K562 (cell line): ENCODE results near the gene OR7A10. TPM values are rescaled to one million over a fixed set of nuclear protein-coding genes. Genes with fewer than 3 reads are reported as not detected.
A peak's percentile ranks its signal among the peaks of the same experiment; 100 is the strongest.

ENCODE experiments used
- CBFA2T3 ChIP-seq: fragments of 450-650 bp; IDR thresholded peaks from 2 replicates; pipeline ENCODE4 v1.6.1; 2017
- FOXP1 ChIP-seq: sonication (generic); formaldehyde crosslinking; IDR thresholded peaks from 2 replicates; pipeline ENCODE4 v1.8.0; 2022; ENCODE audit warnings: mild to moderate bottlenecking, missing genetic modification reagents
- L3MBTL2 ChIP-seq: fragments of 450-650 bp; IDR thresholded peaks from 2 replicates; pipeline ENCODE4 v1.6.1; 2016; ENCODE audit warnings: mild to moderate bottlenecking, moderate library complexity
- PURB ChIP-seq: sonication (generic); formaldehyde crosslinking; IDR thresholded peaks from 2 replicates; pipeline ENCODE4 v1.9.0; 2021; ENCODE audit warnings: low read depth, mild to moderate bottlenecking, missing genetic modification reagents
- RBM14 ChIP-seq: fragments of 200-400 bp; formaldehyde crosslinking; IDR thresholded peaks from 2 replicates; pipeline ENCODE4 v1.6.1; 2018; ENCODE audit warnings: low read depth, mild to moderate bottlenecking, low read length, moderate library complexity, borderline replicate concordance; ENCODE audit not compliant: insufficient read depth
- SOX6 ChIP-seq: fragments of 450-650 bp; IDR thresholded peaks from 2 replicates; pipeline ENCODE4 v1.6.1; 2014; ENCODE audit warnings: mild to moderate bottlenecking
- ZNF23 ChIP-seq: fragments of 250-450 bp; sonication (Bioruptor Pico); IDR thresholded peaks from 2 replicates; pipeline ENCODE4 v1.4.0; 2020; ENCODE audit warnings: mild to moderate bottlenecking
- ZNF347 ChIP-seq: fragments of 450-650 bp; formaldehyde crosslinking; IDR thresholded peaks from 2 replicates; pipeline ENCODE4 v1.4.0; 2020; ENCODE audit warnings: low read depth, mild to moderate bottlenecking, moderate library complexity
- ZZZ3 ChIP-seq: fragments of 450-650 bp; IDR thresholded peaks from 2 replicates; pipeline ENCODE4 v1.6.1; 2016; ENCODE audit warnings: antibody characterized with exemption, mild to moderate bottlenecking, moderate library complexity
- polyA plus RNA-seq, 8 experiments: library from polyadenylated mRNA; depleted of rRNA in 4 of 8; stranded (reverse) in 5 of 8; unstranded in 3 of 8; fragments of >200 nt; fragmentation: Nextera tagmentation in 2 of 8; fragmentation: Illumina TruSeq in 1 of 8; extraction: Ambion mirVana in 2 of 8; extraction: Trizol in 1 of 8; gene quantifications; 2 replicates each; pipeline versions ENCODE4 v1.2.1 to v1.2.3, GENCODE V29; 2011 to 2014; ENCODE audit warnings: inconsistent platforms in 1 of 8, missing spikeins in 1 of 8
- total RNA-seq, 7 experiments: library from RNA; depleted of rRNA in 6 of 7; stranded (reverse); fragments of >200 nt in 6 of 7; fragmentation: Illumina TruSeq in 2 of 7; extraction: Trizol in 2 of 7; gene quantifications; 2 replicates each; pipeline versions ENCODE4 v1.2.1 to v1.2.3, GENCODE V29; 2011 to 2021; ENCODE audit warnings: low replicate concordance in 1 of 7
- TF ChIP-seq, protein P1 (sequence below): fragments of 450-650 bp; IDR thresholded peaks from 2 replicates; pipeline ENCODE4 v1.6.1; 2016; ENCODE audit warnings: borderline replicate concordance
- TF ChIP-seq, protein P2 (sequence below): fragments of 450-650 bp; IDR thresholded peaks from 2 replicates; pipeline ENCODE4 v1.6.1; 2017; ENCODE audit warnings: antibody characterized with exemption, mild to moderate bottlenecking
- TF ChIP-seq, protein P3 (sequence below): fragments of 250-450 bp; sonication (Bioruptor Pico); IDR thresholded peaks from 2 replicates; pipeline ENCODE4 v1.4.0; 2020
- TF ChIP-seq, protein P4 (sequence below): sonication (generic); formaldehyde crosslinking; IDR thresholded peaks from 2 replicates; pipeline ENCODE4 v1.8.1; 2023; ENCODE audit warnings: mild to moderate bottlenecking, missing genetic modification reagents
- TF ChIP-seq, protein P5 (sequence below): sonication (generic); formaldehyde crosslinking; IDR thresholded peaks from 2 replicates; pipeline ENCODE4 v1.9.0; 2022; ENCODE audit warnings: mild to moderate bottlenecking, missing genetic modification reagents
- TF ChIP-seq, protein P6 (sequence below): sonication (generic); formaldehyde crosslinking; IDR thresholded peaks from 2 replicates; pipeline ENCODE4 v1.5.0; 2020; ENCODE audit warnings: missing genetic modification reagents
- TF ChIP-seq, protein P7 (sequence below): sonication (generic); formaldehyde crosslinking; IDR thresholded peaks from 2 replicates; pipeline ENCODE4 v1.8.0; 2022; ENCODE audit warnings: missing genetic modification reagents, mild to moderate bottlenecking, moderate library complexity, borderline replicate concordance

OR7A10 gene
- total and polyA plus RNA-seq, 9 of the 15 experiments (the other 6 are each of a cell fraction or from before 2014, with no cell fraction given) = not detected

DNA sequence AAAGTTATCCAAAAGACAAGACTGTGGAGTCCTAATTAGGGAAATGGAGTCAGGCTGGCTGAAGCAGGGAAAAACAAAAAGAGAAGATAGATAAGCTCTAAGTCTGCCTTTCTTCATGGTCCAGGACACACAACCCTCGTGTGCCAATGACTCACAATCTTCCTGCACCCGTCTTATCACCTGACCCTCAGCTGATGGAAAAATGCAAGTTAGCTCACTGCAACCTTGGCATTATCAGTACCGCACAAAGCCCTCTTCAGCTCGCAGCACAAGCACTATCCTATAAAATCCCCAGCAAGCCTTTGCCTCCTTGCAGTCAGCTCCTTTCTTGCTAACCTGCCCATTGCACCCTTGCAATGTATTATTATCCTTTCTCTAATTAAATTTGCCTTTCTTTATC is 18.0 kb downstream of the OR7A10 start (continued):
- TF ChIP-seq, protein P1, sequence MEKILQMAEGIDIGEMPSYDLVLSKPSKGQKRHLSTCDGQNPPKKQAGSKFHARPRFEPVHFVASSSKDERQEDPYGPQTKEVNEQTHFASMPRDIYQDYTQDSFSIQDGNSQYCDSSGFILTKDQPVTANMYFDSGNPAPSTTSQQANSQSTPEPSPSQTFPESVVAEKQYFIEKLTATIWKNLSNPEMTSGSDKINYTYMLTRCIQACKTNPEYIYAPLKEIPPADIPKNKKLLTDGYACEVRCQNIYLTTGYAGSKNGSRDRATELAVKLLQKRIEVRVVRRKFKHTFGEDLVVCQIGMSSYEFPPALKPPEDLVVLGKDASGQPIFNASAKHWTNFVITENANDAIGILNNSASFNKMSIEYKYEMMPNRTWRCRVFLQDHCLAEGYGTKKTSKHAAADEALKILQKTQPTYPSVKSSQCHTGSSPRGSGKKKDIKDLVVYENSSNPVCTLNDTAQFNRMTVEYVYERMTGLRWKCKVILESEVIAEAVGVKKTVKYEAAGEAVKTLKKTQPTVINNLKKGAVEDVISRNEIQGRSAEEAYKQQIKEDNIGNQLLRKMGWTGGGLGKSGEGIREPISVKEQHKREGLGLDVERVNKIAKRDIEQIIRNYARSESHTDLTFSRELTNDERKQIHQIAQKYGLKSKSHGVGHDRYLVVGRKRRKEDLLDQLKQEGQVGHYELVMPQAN = no peak
- TF ChIP-seq SOX6 (0 out of 2 replicates have a peak, but pooled peaks have one; percentile 32), ZNF23 (CRISPR knock-in tag) (no peak), RBM14 (no peak), FOXP1 (CRISPR knock-in tag) (no peak), CBFA2T3 (peak; percentile 66), ZNF347 (CRISPR knock-in tag) (no peak), PURB (CRISPR knock-in tag) (no peak), ZZZ3 (no peak), L3MBTL2 (0 out of 2 replicates have a peak, but pooled peaks have one; percentile 23)
- TF ChIP-seq, protein P2, sequence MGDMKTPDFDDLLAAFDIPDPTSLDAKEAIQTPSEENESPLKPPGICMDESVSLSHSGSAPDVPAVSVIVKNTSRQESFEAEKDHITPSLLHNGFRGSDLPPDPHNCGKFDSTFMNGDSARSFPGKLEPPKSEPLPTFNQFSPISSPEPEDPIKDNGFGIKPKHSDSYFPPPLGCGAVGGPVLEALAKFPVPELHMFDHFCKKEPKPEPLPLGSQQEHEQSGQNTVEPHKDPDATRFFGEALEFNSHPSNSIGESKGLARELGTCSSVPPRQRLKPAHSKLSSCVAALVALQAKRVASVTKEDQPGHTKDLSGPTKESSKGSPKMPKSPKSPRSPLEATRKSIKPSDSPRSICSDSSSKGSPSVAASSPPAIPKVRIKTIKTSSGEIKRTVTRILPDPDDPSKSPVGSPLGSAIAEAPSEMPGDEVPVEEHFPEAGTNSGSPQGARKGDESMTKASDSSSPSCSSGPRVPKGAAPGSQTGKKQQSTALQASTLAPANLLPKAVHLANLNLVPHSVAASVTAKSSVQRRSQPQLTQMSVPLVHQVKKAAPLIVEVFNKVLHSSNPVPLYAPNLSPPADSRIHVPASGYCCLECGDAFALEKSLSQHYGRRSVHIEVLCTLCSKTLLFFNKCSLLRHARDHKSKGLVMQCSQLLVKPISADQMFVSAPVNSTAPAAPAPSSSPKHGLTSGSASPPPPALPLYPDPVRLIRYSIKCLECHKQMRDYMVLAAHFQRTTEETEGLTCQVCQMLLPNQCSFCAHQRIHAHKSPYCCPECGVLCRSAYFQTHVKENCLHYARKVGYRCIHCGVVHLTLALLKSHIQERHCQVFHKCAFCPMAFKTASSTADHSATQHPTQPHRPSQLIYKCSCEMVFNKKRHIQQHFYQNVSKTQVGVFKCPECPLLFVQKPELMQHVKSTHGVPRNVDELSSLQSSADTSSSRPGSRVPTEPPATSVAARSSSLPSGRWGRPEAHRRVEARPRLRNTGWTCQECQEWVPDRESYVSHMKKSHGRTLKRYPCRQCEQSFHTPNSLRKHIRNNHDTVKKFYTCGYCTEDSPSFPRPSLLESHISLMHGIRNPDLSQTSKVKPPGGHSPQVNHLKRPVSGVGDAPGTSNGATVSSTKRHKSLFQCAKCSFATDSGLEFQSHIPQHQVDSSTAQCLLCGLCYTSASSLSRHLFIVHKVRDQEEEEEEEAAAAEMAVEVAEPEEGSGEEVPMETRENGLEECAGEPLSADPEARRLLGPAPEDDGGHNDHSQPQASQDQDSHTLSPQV = no peak
- TF ChIP-seq, protein P3, sequence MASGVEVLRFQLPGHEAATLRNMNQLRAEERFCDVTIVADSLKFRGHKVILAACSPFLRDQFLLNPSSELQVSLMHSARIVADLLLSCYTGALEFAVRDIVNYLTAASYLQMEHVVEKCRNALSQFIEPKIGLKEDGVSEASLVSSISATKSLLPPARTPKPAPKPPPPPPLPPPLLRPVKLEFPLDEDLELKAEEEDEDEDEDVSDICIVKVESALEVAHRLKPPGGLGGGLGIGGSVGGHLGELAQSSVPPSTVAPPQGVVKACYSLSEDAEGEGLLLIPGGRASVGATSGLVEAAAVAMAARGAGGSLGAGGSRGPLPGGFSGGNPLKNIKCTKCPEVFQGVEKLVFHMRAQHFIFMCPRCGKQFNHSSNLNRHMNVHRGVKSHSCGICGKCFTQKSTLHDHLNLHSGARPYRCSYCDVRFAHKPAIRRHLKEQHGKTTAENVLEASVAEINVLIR = no peak
- TF ChIP-seq, protein P4, sequence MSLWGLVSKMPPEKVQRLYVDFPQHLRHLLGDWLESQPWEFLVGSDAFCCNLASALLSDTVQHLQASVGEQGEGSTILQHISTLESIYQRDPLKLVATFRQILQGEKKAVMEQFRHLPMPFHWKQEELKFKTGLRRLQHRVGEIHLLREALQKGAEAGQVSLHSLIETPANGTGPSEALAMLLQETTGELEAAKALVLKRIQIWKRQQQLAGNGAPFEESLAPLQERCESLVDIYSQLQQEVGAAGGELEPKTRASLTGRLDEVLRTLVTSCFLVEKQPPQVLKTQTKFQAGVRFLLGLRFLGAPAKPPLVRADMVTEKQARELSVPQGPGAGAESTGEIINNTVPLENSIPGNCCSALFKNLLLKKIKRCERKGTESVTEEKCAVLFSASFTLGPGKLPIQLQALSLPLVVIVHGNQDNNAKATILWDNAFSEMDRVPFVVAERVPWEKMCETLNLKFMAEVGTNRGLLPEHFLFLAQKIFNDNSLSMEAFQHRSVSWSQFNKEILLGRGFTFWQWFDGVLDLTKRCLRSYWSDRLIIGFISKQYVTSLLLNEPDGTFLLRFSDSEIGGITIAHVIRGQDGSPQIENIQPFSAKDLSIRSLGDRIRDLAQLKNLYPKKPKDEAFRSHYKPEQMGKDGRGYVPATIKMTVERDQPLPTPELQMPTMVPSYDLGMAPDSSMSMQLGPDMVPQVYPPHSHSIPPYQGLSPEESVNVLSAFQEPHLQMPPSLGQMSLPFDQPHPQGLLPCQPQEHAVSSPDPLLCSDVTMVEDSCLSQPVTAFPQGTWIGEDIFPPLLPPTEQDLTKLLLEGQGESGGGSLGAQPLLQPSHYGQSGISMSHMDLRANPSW (CRISPR knock-in tag) = no peak
- TF ChIP-seq, protein P5, sequence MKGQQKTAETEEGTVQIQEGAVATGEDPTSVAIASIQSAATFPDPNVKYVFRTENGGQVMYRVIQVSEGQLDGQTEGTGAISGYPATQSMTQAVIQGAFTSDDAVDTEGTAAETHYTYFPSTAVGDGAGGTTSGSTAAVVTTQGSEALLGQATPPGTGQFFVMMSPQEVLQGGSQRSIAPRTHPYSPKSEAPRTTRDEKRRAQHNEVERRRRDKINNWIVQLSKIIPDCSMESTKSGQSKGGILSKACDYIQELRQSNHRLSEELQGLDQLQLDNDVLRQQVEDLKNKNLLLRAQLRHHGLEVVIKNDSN = peak; percentile 15; the same call in 1 of the 2 replicates
- TF ChIP-seq, protein P6, sequence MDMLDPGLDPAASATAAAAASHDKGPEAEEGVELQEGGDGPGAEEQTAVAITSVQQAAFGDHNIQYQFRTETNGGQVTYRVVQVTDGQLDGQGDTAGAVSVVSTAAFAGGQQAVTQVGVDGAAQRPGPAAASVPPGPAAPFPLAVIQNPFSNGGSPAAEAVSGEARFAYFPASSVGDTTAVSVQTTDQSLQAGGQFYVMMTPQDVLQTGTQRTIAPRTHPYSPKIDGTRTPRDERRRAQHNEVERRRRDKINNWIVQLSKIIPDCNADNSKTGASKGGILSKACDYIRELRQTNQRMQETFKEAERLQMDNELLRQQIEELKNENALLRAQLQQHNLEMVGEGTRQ (CRISPR knock-in tag) = no peak
- TF ChIP-seq, protein P7, sequence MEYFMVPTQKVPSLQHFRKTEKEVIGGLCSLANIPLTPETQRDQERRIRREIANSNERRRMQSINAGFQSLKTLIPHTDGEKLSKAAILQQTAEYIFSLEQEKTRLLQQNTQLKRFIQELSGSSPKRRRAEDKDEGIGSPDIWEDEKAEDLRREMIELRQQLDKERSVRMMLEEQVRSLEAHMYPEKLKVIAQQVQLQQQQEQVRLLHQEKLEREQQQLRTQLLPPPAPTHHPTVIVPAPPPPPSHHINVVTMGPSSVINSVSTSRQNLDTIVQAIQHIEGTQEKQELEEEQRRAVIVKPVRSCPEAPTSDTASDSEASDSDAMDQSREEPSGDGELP (CRISPR knock-in tag) = peak; percentile 82
